Fibroblast of skin of right quadriceps (primary cell): Measurements from ENCODE around the gene PXK.

Experiments used
- DNase-seq: peaks from one replicate; pipeline ENCODE4 v3.0.0-alpha.2; 2013

The PXK gene

GRCh38 chr3:58350627-58351013, 17.9 kb downstream of the PXK start:
- no peak for DNase-seq

GRCh38 chr3:58351920-58352319, 19.2 kb downstream of the PXK start:
- DNase-seq: no peak

- DNase-seq: no peak
Measured at GRCh38 chr3:58352626-58353025, 19.9 kb downstream of the PXK start.

GRCh38 chr3:58353722-58354553, 21.2 kb downstream of the PXK start:
- DNase-seq: peak; percentile 47

GRCh38 chr3:58355179-58355578, 22.5 kb downstream of the PXK start:
- DNase-seq: no peak

- DNase-seq: no peak
Measured at GRCh38 chr3:58356054-58356453, 23.4 kb downstream of the PXK start.

- DNase-seq: no peak
Measured at GRCh38 chr3:58357402-58357801, 24.7 kb downstream of the PXK start.

- no peak for DNase-seq
Measured at GRCh38 chr3:58358092-58358491, 25.4 kb downstream of the PXK start.

- DNase-seq: no peak
Measured at GRCh38 chr3:58358808-58359207, 26.1 kb downstream of the PXK start.

GRCh38 chr3:58359621-58360020, 26.9 kb downstream of the PXK start:
- no peak for DNase-seq

- DNase-seq: no peak
Measured at GRCh38 chr3:58361866-58362265, 29.2 kb downstream of the PXK start.

- peak; percentile 18 for DNase-seq
Measured at GRCh38 chr3:58366699-58367098, 34.0 kb downstream of the PXK start.

- DNase-seq: no peak
Measured at GRCh38 chr3:58369038-58369437, 36.3 kb downstream of the PXK start.

GRCh38 chr3:58369876-58370275, 37.2 kb downstream of the PXK start:
- no peak for DNase-seq

GRCh38 chr3:58370407-58370806, 37.7 kb downstream of the PXK start:
- DNase-seq: no peak

GRCh38 chr3:58371754-58372153, 39.1 kb downstream of the PXK start:
- DNase-seq: no peak

- DNase-seq: no peak
Measured at GRCh38 chr3:58375254-58375653, 42.6 kb downstream of the PXK start.

GRCh38 chr3:58377168-58377567, 44.5 kb downstream of the PXK start:
- no peak for DNase-seq

GRCh38 chr3:58377750-58378149, 45.1 kb downstream of the PXK start:
- DNase-seq: no peak

- no peak for DNase-seq
Measured at GRCh38 chr3:58379351-58380073, 46.8 kb downstream of the PXK start.

- peak; percentile 45 for DNase-seq
Measured at GRCh38 chr3:58383476-58383875, 50.8 kb downstream of the PXK start.

- peak; percentile 100 for DNase-seq
Measured at GRCh38 chr3:58383904-58384303, 51.2 kb downstream of the PXK start.

GRCh38 chr3:58384381-58385090, 51.8 kb downstream of the PXK start:
- peak; percentile 13 for DNase-seq
